ENCODE data around the gene KCNAB1.
"Not testable (repeated sequence)": the region's sequence is repeated elsewhere in the genome, so short reads cannot be mapped to it uniquely, and the experiment has no call there.

Gene KCNAB1

DNA sequence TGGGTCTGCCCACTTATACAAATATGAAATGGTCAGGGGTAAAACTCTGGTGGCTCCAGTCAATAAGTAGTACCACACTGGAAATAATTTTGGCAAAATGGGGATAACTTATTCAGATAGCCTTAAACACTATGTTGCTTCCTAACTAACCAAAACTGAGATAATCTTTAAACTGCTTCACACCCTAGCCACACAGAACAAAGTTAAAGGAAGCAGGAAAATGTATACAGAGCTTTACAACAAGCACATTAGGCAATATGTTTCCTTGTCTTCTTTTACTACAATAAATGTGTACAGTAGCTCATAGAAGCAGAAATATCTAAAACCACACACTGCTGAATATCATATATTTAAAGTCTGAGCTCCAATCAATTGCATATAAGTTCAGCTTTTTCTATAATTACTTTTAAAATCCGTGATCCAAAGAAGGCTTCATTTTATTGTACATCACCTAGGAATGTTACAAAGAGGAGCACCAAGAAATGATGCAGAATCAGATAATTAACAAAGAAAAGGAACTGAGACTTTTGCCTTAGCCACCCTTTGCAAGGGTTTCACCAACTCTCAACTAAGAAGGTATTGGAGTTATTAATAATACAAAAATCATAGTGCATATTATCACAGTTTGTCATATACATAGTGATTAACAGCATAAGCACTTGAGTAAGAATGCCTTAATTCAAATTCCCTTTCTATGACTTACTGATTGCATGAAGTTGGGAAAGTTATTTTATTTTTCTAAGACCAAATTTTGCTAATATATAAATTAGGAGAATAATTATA, 443.7 kb downstream of the KCNAB1 start:
- no peak overlapping the region for H3K27ac ChIP-seq
- no peaks in the 10 kb centered on the region for H3K79me2 ChIP-seq
- no peaks in the 10 kb centered on the region for H3K36me3 ChIP-seq (ENCODE audit: control insufficient read depth, insufficient read depth, low read length)
- H2AFZ ChIP-seq: no peak overlapping the region
- H3K4me3 ChIP-seq (ENCODE audit: low read depth, low read length): no peak overlapping the region
- H3K9me3 ChIP-seq (ENCODE audit: control insufficient read depth, low read length): no peaks in the 10 kb centered on the region
- H3K9ac ChIP-seq: no peak overlapping the region
- no peaks in the 10 kb centered on the region for H3K4me1 ChIP-seq
- TF ChIP-seq, protein P1, sequence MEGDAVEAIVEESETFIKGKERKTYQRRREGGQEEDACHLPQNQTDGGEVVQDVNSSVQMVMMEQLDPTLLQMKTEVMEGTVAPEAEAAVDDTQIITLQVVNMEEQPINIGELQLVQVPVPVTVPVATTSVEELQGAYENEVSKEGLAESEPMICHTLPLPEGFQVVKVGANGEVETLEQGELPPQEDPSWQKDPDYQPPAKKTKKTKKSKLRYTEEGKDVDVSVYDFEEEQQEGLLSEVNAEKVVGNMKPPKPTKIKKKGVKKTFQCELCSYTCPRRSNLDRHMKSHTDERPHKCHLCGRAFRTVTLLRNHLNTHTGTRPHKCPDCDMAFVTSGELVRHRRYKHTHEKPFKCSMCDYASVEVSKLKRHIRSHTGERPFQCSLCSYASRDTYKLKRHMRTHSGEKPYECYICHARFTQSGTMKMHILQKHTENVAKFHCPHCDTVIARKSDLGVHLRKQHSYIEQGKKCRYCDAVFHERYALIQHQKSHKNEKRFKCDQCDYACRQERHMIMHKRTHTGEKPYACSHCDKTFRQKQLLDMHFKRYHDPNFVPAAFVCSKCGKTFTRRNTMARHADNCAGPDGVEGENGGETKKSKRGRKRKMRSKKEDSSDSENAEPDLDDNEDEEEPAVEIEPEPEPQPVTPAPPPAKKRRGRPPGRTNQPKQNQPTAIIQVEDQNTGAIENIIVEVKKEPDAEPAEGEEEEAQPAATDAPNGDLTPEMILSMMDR (IDR thresholded peaks at IDR 0.05): no peak
- H3K27me3 ChIP-seq (ENCODE audit: control insufficient read depth, insufficient read depth, low read length): no peaks in the 10 kb centered on the region
- H3K4me2 ChIP-seq (ENCODE audit: low read length): no peak overlapping the region

DNA sequence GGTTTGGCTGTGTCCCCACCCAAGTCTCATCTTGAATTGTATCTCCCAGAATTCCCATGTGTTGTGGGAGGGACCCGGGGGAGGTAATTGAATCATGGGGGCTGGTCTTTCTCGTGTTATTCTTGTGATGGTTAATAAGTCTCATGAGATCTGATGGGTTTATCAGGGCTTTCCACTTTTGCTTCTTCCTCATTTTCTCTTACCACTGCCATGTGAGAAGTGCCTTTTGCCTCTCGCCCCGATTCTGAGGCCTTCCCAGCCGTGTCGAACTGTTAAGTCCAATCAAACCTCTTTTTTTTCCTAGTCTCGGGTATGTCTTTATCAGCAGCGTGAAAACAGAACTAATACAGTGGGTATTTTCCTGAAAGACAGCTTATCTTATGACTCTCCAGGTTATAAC, 448.6 kb downstream of the KCNAB1 start:
- H3K9me3 ChIP-seq (ENCODE audit: control insufficient read depth, low read length); H3K9ac ChIP-seq; H3K4me1 ChIP-seq; H3K4me3 ChIP-seq (ENCODE audit: low read depth, low read length); H3K27ac ChIP-seq; H3K36me3 ChIP-seq (ENCODE audit: control insufficient read depth, insufficient read depth, low read length); H2AFZ ChIP-seq; H3K27me3 ChIP-seq (ENCODE audit: control insufficient read depth, insufficient read depth, low read length); H3K4me2 ChIP-seq (ENCODE audit: low read length); H3K79me2 ChIP-seq: not testable (repeated sequence)

DNA sequence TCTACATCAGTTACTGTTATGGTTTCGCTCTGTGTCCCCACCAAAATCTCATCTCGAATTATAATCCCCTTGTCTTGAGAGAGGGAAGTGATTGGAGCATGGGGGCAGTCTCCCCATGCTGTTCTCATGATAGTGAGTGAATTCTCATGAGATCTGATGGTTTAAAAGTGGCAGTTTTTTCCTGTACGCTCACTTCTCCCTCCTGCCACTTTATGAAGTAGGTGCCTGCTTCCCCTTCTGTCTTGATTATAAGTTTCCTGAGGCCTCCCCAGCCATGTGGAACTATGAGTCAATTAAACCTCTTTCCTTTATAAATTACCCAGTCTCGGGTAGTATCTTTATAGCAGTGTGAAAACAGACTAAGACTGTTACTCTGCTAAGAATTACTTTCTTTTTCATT, 449.5 kb downstream of the KCNAB1 start:
- not testable (repeated sequence) for H3K27ac ChIP-seq; H3K4me2 ChIP-seq (ENCODE audit: low read length)

DNA sequence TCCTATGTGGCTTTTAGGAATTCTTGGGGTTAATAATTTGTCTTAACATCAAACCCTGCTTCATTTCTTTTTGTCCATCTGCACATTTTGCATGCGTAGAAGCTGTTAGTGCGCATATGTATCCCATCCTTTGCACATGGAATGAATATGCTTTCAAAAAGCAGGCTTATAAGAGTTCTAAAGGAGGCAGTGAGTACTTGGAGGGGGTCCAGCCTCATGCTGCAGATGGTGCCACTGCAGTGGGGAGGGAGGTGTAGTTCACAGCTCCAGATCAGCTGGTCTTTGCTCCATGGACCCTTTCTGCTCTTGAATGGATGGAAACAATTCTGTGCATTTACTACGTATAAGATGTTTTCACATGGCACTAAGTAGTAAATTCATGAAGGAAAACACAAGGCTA, 455.3 kb downstream of the KCNAB1 start:
- no peaks in the 10 kb centered on the region for H3K36me3 ChIP-seq (ENCODE audit: control insufficient read depth, insufficient read depth, low read length)
- no peaks in the 10 kb centered on the region for H3K27me3 ChIP-seq (ENCODE audit: control insufficient read depth, insufficient read depth, low read length)
- TF ChIP-seq, protein P1 (IDR thresholded peaks at IDR 0.05): no peak
- no peak overlapping the region for H3K4me3 ChIP-seq (ENCODE audit: low read depth, low read length)
- no peak overlapping the region for H3K9ac ChIP-seq
- H2AFZ ChIP-seq: no peak overlapping the region
- H3K4me1 ChIP-seq: no peaks in the 10 kb centered on the region
- H3K4me2 ChIP-seq (ENCODE audit: low read length): no peak overlapping the region
- H3K9me3 ChIP-seq (ENCODE audit: control insufficient read depth, low read length): no peaks in the 10 kb centered on the region
- H3K79me2 ChIP-seq: no peaks in the 10 kb centered on the region
- H3K27ac ChIP-seq: no peak overlapping the region

More for the DNA sequence above, 449.5 kb downstream of the KCNAB1 start:
- not testable (repeated sequence) for H3K9ac ChIP-seq; H3K4me3 ChIP-seq (ENCODE audit: low read depth, low read length); H3K36me3 ChIP-seq (ENCODE audit: control insufficient read depth, insufficient read depth, low read length); H3K79me2 ChIP-seq; H3K9me3 ChIP-seq (ENCODE audit: control insufficient read depth, low read length); H2AFZ ChIP-seq; H3K27me3 ChIP-seq (ENCODE audit: control insufficient read depth, insufficient read depth, low read length); H3K4me1 ChIP-seq

DNA sequence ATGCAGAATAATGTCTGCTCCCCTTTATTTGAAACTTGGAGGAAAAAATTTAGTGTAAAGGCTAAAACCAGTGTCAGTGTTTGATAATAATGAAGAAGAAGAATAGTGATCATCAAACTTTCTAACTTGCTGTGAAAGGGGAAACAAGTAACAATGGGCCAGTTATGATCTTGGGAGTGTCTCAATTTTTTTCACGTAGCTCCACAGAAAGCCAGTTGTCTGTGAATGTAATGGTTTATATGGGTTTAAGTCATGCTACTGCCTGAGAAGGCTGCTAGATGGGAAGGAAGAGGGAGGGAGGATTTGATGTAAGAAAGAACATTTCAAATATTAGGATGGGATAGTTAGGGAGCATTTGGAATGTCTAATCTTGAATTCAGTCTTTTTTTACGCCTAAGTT, 455.7 kb downstream of the KCNAB1 start:
- H3K36me3 ChIP-seq (ENCODE audit: control insufficient read depth, insufficient read depth, low read length): no peaks in the 10 kb centered on the region
- H3K27me3 ChIP-seq (ENCODE audit: control insufficient read depth, insufficient read depth, low read length): no peaks in the 10 kb centered on the region
- no peak overlapping the region for H3K4me3 ChIP-seq (ENCODE audit: low read depth, low read length)
- no peak overlapping the region for H3K4me2 ChIP-seq (ENCODE audit: low read length)
- no peak overlapping the region for H3K27ac ChIP-seq
- H3K4me1 ChIP-seq: no peaks in the 10 kb centered on the region
- H3K9ac ChIP-seq: no peak overlapping the region
- H2AFZ ChIP-seq: no peak overlapping the region
- TF ChIP-seq, protein P1 (IDR thresholded peaks at IDR 0.05): no peak
- H3K79me2 ChIP-seq: no peaks in the 10 kb centered on the region
- no peaks in the 10 kb centered on the region for H3K9me3 ChIP-seq (ENCODE audit: control insufficient read depth, low read length)
